HEK293 (cell line): ENCODE measurements around the gene CIAO1.

Experiments used
- CTCF ChIA-PET: fragments of 350-600 bp; formaldehyde crosslinking; extraction: SDS; loops from one replicate; lab custom pipeline; 2021; ENCODE audit warnings: antibody characterized with exemption; lab: Yijun Ruan, JAX
- POLR2A ChIA-PET: fragments of 300-600 bp; formaldehyde crosslinking; extraction: SDS; loops from one replicate; lab custom pipeline; 2020; ENCODE audit warnings: antibody characterized with exemption, inconsistent platforms; lab: Yijun Ruan, JAX
- H3K27ac ChIP-seq: fragments of 200-500 bp; sonication (Bioruptor generic); 2 replicates; pipeline ENCODE4 v1.5.1; 2014; ENCODE audit warnings: low read depth, low read length, control low read depth, inconsistent platforms; ENCODE audit errors: extremely low read depth
- H3K36me3 ChIP-seq, 2 experiments: fragments of 200-500 bp in 1 of 2; sonication (Bioruptor generic) in 1 of 2; 1 replicate in 1 of 2; 2 replicates in 1 of 2; pipeline ENCODE4 v1.5.1; 2014 to 2017; ENCODE audit warnings: inconsistent platforms in 2 of 2, low read length in 2 of 2; ENCODE audit not compliant: control insufficient read depth in 2 of 2, insufficient read depth in 1 of 2
- H3K4me1 ChIP-seq: fragments of 200-500 bp; sonication (Bioruptor generic); 2 replicates; pipeline ENCODE4 v1.5.1; 2014; ENCODE audit warnings: mild to moderate bottlenecking, low read length, inconsistent platforms; ENCODE audit not compliant: control insufficient read depth, insufficient read depth
- H3K4me3 ChIP-seq: 2 replicates; pipeline ENCODE4 v1.5.1; 2011; ENCODE audit warnings: low read depth, mild to moderate bottlenecking, control low read depth, low read length, moderate library complexity
- H3K9me3 ChIP-seq: fragments of 200-500 bp; sonication (Bioruptor generic); 2 replicates; pipeline ENCODE4 v1.5.1; 2014; ENCODE audit warnings: low read depth, low read length, inconsistent platforms; ENCODE audit not compliant: control insufficient read depth, insufficient read depth
- CTCF ChIP-seq: fragments of 450-650 bp; formaldehyde crosslinking; IDR thresholded peaks from 2 replicates; pipeline ENCODE4 v1.5.1; 2016; ENCODE audit warnings: missing biosample characterization, missing genetic modification characterization
- GLIS2 ChIP-seq: fragments of 450-650 bp; formaldehyde crosslinking; IDR thresholded peaks from 2 replicates; pipeline ENCODE4 v1.5.1; 2016; ENCODE audit warnings: missing biosample characterization, missing genetic modification characterization
- HOXD13 ChIP-seq: sonication (generic); formaldehyde crosslinking; IDR thresholded peaks from 2 replicates; pipeline ENCODE4 v1.8.0; 2022; ENCODE audit warnings: missing genetic modification reagents, borderline replicate concordance
- KLF8 ChIP-seq: fragments of 450-650 bp; formaldehyde crosslinking; IDR thresholded peaks from 2 replicates; pipeline ENCODE4 v1.5.1; 2016; ENCODE audit warnings: missing biosample characterization, missing genetic modification characterization
- OVOL3 ChIP-seq: fragments of 450-650 bp; formaldehyde crosslinking; IDR thresholded peaks from 2 replicates; pipeline ENCODE4 v1.5.1; 2016; ENCODE audit warnings: missing biosample characterization, missing genetic modification characterization
- REST ChIP-seq: fragments of 450-650 bp; formaldehyde crosslinking; IDR thresholded peaks from 2 replicates; pipeline ENCODE4 v1.5.1; 2016; ENCODE audit warnings: missing biosample characterization, missing genetic modification characterization
- ZBTB26 ChIP-seq: fragments of 450-650 bp; formaldehyde crosslinking; optimal IDR thresholded peaks from 2 replicates; pipeline ENCODE3; 2016; ENCODE audit warnings: missing biosample characterization, mild to moderate bottlenecking, missing genetic modification characterization
- ZBTB48 ChIP-seq: fragments of 450-650 bp; formaldehyde crosslinking; IDR thresholded peaks from 2 replicates; pipeline ENCODE4 v1.5.1; 2016; ENCODE audit warnings: missing biosample characterization, missing genetic modification characterization
- ZNF169 ChIP-seq: fragments of 450-650 bp; formaldehyde crosslinking; IDR thresholded peaks from 2 replicates; pipeline ENCODE4 v1.5.1; 2016; ENCODE audit warnings: missing biosample characterization, missing genetic modification characterization
- ZNF292 ChIP-seq: fragments of 450-650 bp; formaldehyde crosslinking; IDR thresholded peaks from 2 replicates; pipeline ENCODE4 v1.5.1; 2016; ENCODE audit warnings: low read depth, missing biosample characterization, missing genetic modification characterization, borderline replicate concordance
- ZNF350 ChIP-seq: fragments of 450-650 bp; formaldehyde crosslinking; IDR thresholded peaks from 2 replicates; pipeline ENCODE4 v1.5.0; 2017; ENCODE audit warnings: missing biosample characterization, mild to moderate bottlenecking, missing genetic modification characterization
- ZNF391 ChIP-seq: fragments of 450-650 bp; formaldehyde crosslinking; IDR thresholded peaks from 2 replicates; pipeline ENCODE4 v1.5.1; 2016; ENCODE audit warnings: low read depth, missing biosample characterization, missing genetic modification characterization, borderline replicate concordance
- ZNF398 ChIP-seq: fragments of 450-650 bp; formaldehyde crosslinking; IDR thresholded peaks from 2 replicates; pipeline ENCODE4 v1.5.1; 2017; ENCODE audit warnings: missing biosample characterization, missing genetic modification characterization
- ZNF48 ChIP-seq: fragments of 450-650 bp; formaldehyde crosslinking; IDR thresholded peaks from 2 replicates; pipeline ENCODE4 v1.5.1; 2016; ENCODE audit warnings: missing biosample characterization, missing genetic modification characterization
- ZNF514 ChIP-seq: fragments of 450-650 bp; formaldehyde crosslinking; IDR thresholded peaks from 2 replicates; pipeline ENCODE4 v1.5.1; 2016; ENCODE audit warnings: missing biosample characterization, missing genetic modification characterization
- ZNF560 ChIP-seq: fragments of 450-650 bp; formaldehyde crosslinking; IDR thresholded peaks from 2 replicates; pipeline ENCODE4 v1.5.1; 2017; ENCODE audit warnings: missing biosample characterization, missing genetic modification characterization, borderline replicate concordance
- ZNF624 ChIP-seq: fragments of 450-650 bp; formaldehyde crosslinking; IDR thresholded peaks from 2 replicates; pipeline ENCODE4 v1.5.1; 2017; ENCODE audit warnings: missing biosample characterization, missing genetic modification characterization
- ZNF626 ChIP-seq: fragments of 450-650 bp; sonication (Bioruptor Pico); formaldehyde crosslinking; IDR thresholded peaks from 2 replicates; pipeline ENCODE4 v1.5.1; 2018; ENCODE audit warnings: missing biosample characterization, missing genetic modification characterization, inconsistent platforms
- ZNF654 ChIP-seq: fragments of 450-650 bp; formaldehyde crosslinking; IDR thresholded peaks from 2 replicates; pipeline ENCODE4 v1.5.1; 2016; ENCODE audit warnings: low read depth, missing biosample characterization, missing genetic modification characterization
- ZNF660 ChIP-seq: fragments of 450-650 bp; IDR thresholded peaks from 2 replicates; pipeline ENCODE4 v1.5.1; 2018; ENCODE audit warnings: missing biosample characterization, mild to moderate bottlenecking, missing genetic modification characterization
- ZNF701 ChIP-seq: fragments of 450-650 bp; formaldehyde crosslinking; IDR thresholded peaks from 2 replicates; pipeline ENCODE4 v1.5.1; 2016; ENCODE audit warnings: missing biosample characterization, missing genetic modification characterization
- ZNF704 ChIP-seq: fragments of 450-650 bp; formaldehyde crosslinking; IDR thresholded peaks from 2 replicates; pipeline ENCODE4 v1.5.1; 2016; ENCODE audit warnings: missing biosample characterization, missing genetic modification characterization
- ZSCAN4 ChIP-seq: fragments of 450-650 bp; formaldehyde crosslinking; IDR thresholded peaks from 2 replicates; pipeline ENCODE4 v1.5.1; 2017; ENCODE audit warnings: missing biosample characterization, missing genetic modification characterization
- ZXDB ChIP-seq: fragments of 450-650 bp; formaldehyde crosslinking; IDR thresholded peaks from 2 replicates; pipeline ENCODE4 v1.5.1; 2016; ENCODE audit warnings: missing biosample characterization, missing genetic modification characterization

CIAO1 gene

GRCh38 chr2:96264656-96265348 lies 1.2 kb upstream of the CIAO1 start (continued):
- TF ChIP-seq CTCF (tag by site-specific recombination), result peak; percentile 82
- TF ChIP-seq OVOL3 (tag by site-specific recombination), result no peak
- no peak for TF ChIP-seq ZNF292 (tag by site-specific recombination)
- TF ChIP-seq ZBTB48 (tag by site-specific recombination), result 0 out of 2 replicates have a peak, but pooled peaks have one; percentile 45
- no peak for TF ChIP-seq ZNF350 (tag by site-specific recombination)

- Histone ChIP-seq H3K9me3 (no peaks in the 10 kb centered on the region), H3K4me3 (peak overlapping the region; percentile 95), H3K27ac (peak overlapping the region; percentile 67), H3K4me1 (peaks cover 9% of the 10 kb centered on the region), H3K36me3 (peaks cover 11 to 55% of the 10 kb centered on the region in 2 experiments; a peak in 2 of 3 replicates)
- ChIA-PET POLR2A (interaction anchor here (0.6 to 2.1 kb wide), 11 partner anchors 8 to 265 kb away, joined by 3 to 30 read pairs (median 4); partner anchors contain the start of genes SNRNP200 and STARD7), CTCF (interaction anchor here (0.6 to 2.4 kb wide), 7 partner anchors 38 to 272 kb away, joined by 3 to 7 read pairs (median 4); partner anchors contain the start of gene ASTL)
- TF ChIP-seq ZBTB26 (tag by site-specific recombination) (no peak), ZNF514 (tag by site-specific recombination) (no peak), ZNF624 (tag by site-specific recombination) (no peak), ZSCAN4 (tag by site-specific recombination) (no peak), ZNF626 (tag by site-specific recombination) (no peak), KLF8 (tag by site-specific recombination) (peak; percentile 60; the same call in 1 of the 2 replicates), GLIS2 (tag by site-specific recombination) (peak; percentile 47), ZNF701 (no peak), ZXDB (tag by site-specific recombination) (no peak; the same call in 1 of the 2 replicates), ZNF560 (tag by site-specific recombination) (no peak), ZNF654 (tag by site-specific recombination) (no peak), ZNF398 (tag by site-specific recombination) (0 out of 2 replicates have a peak, but pooled peaks have one; percentile 15), REST (tag by site-specific recombination) (no peak), OVOL3 (tag by site-specific recombination) (no peak), ZNF704 (tag by site-specific recombination) (no peak), HOXD13 (CRISPR knock-in tag) (no peak), ZNF391 (peak; percentile 31; the same call in 1 of the 2 replicates), ZNF660 (tag by site-specific recombination) (no peak), ZNF48 (tag by site-specific recombination) (no peak), ZNF169 (tag by site-specific recombination) (no peak)
Observed at GRCh38 chr2:96265349-96265839, 631 bp upstream of the CIAO1 start.
